Neuron (in vitro differentiated cells): ENCODE data around the gene SCGB1C1.
"Not testable (repeated sequence)": the region's sequence is repeated elsewhere in the genome, so short reads cannot be mapped to it uniquely, and the experiment has no call there.

Experiments used
- H2AFZ ChIP-seq: one replicate; pipeline ENCODE4 v1.6.1; 2013; ENCODE audit warnings: low read depth, mild to moderate bottlenecking, inconsistent platforms, low read length, moderate library complexity
- H3K27me3 ChIP-seq: one replicate; pipeline ENCODE4 v1.6.1; 2013; ENCODE audit warnings: low read length; ENCODE audit not compliant: insufficient read depth
- H3K36me3 ChIP-seq: one replicate; pipeline ENCODE4 v1.6.1; 2013; ENCODE audit warnings: low read length; ENCODE audit not compliant: insufficient read depth
- H3K4me1 ChIP-seq: one replicate; pipeline ENCODE4 v1.6.1; 2013; ENCODE audit warnings: low read length; ENCODE audit not compliant: insufficient read depth
- H3K4me3 ChIP-seq: 2 replicates; pipeline ENCODE4 v1.5.1; 2013; ENCODE audit warnings: mild to moderate bottlenecking, low read length, moderate library complexity
- H3K9me3 ChIP-seq: one replicate; pipeline ENCODE4 v1.6.1; 2013; ENCODE audit warnings: low read length

The SCGB1C1 gene

GRCh38 chr11:217704-218103 lies 24.8 kb downstream of the SCGB1C1 start:
- Histone ChIP-seq H3K9me3 (no peaks in the 10 kb centered on the region), H3K4me3 (no peak overlapping the region), H3K4me1 (no peaks in the 10 kb centered on the region), H3K36me3 (peaks cover 46% of the 10 kb centered on the region), H3K27me3 (no peaks in the 10 kb centered on the region), H2AFZ (no peak overlapping the region)

DNA sequence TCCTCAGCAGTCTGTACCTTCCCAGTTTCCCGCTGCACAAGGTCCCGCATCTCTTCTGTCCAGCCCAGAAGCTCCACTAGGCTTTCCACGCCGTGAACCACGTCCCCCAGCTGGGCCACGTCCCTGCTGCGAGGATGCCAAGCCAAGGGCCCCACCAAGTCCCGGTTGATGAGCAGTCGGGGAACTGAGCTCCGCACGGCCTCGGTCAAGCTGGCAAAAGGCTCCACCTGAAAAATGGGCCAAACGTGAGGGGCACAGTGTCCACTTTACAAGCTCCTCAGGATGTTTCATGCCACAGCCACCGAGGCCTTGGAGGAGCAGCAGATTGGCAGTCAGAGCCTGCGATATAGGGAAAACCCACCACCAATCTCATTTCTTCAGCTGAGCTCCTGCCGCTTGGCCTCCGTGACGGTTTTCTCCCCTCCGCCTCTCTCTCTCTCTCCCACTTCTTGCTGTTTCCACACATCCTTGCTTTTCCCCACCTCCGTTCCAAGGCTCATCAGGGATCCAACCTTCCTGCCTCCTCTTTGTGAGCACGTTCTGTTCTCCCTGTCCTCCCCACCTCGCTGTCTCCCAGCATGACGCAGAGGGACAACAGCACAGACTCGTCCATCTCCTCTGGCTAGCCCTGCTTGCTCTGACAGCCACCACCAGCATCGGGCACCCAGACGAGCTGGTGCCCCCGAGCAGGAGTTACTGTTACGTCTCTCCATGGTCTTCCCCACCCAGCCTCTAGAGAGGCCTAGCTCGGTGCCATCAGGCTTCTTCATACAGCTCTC lies 26.1 kb downstream of the SCGB1C1 start:
- H3K4me1 ChIP-seq, result no peaks in the 10 kb centered on the region
- H3K9me3 ChIP-seq, result no peaks in the 10 kb centered on the region
- H3K36me3 ChIP-seq, result peaks cover 40% of the 10 kb centered on the region
- no peak overlapping the region for H2AFZ ChIP-seq
- H3K4me3 ChIP-seq, result no peak overlapping the region
- no peaks in the 10 kb centered on the region for H3K27me3 ChIP-seq

DNA sequence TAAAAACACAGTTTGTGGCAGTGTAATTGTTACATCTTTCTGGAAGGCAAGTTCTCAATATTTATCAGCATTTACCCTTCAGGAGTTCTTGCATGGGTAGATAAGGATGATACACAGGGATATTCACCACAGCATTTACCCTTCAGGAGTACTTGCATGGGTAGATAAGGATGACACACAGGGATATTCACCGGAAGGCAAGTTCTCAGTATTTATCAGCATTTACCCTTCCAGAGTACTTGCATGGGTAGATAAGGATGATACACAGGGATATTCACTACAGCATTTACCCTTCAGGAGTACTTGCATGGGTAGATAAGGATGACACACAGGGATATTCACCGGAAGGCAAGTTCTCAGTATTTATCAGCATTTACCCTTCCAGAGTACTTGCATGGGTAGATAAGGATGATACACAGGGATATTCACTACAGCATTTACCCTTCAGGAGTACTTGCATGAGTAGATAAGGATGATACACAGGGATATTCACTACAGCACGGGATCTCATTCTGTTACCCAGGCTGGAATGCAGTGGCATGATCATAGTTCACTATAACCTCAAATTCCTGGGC lies 27.9 kb downstream of the SCGB1C1 start:
- H3K36me3 ChIP-seq, result peaks cover 24% of the 10 kb centered on the region
- not testable (repeated sequence) for H3K27me3 ChIP-seq, H3K4me1 ChIP-seq, H3K9me3 ChIP-seq, H2AFZ ChIP-seq, H3K4me3 ChIP-seq

DNA sequence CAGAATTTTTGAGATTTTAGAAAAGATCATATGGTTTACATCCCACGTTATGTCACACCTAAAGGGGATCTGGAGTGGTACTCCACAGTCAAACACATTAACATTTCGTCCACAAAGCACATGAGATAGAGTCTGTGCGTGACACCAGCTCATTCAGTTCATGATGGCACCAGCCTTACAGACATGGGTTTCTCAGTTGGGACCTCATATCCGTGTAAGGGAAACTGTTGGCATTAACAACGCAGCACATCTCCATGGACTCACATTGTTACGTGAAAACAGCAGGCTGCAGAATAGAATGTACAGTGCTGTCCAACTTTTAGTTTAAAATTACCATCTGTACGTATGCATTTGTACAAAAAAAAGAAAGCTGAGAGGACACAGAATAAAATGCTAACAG lies 28.7 kb downstream of the SCGB1C1 start:
- Histone ChIP-seq H3K4me1 (no peaks in the 10 kb centered on the region), H2AFZ (no peak overlapping the region), H3K36me3 (peaks cover 24% of the 10 kb centered on the region), H3K4me3 (no peak overlapping the region), H3K9me3 (no peaks in the 10 kb centered on the region), H3K27me3 (no peaks in the 10 kb centered on the region)

DNA sequence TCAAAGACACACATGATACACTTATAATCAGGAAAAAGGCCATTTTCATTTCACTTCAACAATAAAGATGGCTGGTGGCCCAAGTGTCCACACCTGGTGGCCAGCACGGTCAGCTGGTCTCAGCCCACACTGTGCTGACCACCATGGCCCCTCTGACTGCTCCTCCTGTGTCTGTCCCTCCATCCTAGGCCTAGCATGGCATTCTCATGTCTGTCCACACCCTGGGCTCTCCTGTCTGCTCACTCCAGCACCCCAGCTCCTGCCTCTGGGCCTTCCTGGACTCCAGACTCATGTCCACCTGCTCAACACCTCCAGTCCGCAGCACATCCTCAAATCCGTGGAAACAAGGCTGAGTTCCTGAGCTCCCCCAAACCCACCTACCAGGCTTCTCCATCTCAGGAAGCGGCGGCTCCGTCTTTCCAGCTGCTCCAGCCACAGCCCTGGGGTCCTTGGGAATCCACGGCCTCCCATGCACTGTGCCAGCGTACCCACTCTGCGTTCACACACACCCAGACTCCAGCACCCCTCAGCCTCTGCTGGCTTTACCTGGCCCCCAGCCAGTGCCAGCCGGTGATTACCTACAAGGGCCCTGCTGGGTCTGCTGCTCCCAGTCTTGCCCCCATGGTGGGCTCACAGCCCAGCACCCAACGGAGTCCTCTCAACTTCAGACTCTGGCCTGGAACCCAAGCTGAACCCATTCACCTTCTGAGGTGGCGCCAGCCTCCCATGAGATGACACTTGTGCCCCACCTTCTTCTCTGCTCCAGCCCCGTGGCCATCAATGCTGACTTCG lies 29.3 kb downstream of the SCGB1C1 start:
- Histone ChIP-seq H3K4me1 (no peaks in the 10 kb centered on the region), H2AFZ (no peak overlapping the region), H3K27me3 (no peaks in the 10 kb centered on the region), H3K36me3 (peaks cover 22% of the 10 kb centered on the region), H3K9me3 (no peaks in the 10 kb centered on the region), H3K4me3 (no peak overlapping the region)

GRCh38 chr11:223026-223789 lies 30.3 kb downstream of the SCGB1C1 start:
- H3K4me3 ChIP-seq, result no peak overlapping the region
- H3K4me1 ChIP-seq, result no peaks in the 10 kb centered on the region
- H3K9me3 ChIP-seq, result no peaks in the 10 kb centered on the region
- no peak overlapping the region for H2AFZ ChIP-seq
- peaks cover 22% of the 10 kb centered on the region for H3K36me3 ChIP-seq
- no peaks in the 10 kb centered on the region for H3K27me3 ChIP-seq

GRCh38 chr11:223884-224283 lies 31.0 kb downstream of the SCGB1C1 start:
- H3K4me1 ChIP-seq, result no peaks in the 10 kb centered on the region
- no peaks in the 10 kb centered on the region for H3K27me3 ChIP-seq
- H3K4me3 ChIP-seq, result no peak overlapping the region
- peaks cover 20% of the 10 kb centered on the region for H3K36me3 ChIP-seq
- no peaks in the 10 kb centered on the region for H3K9me3 ChIP-seq
- no peak overlapping the region for H2AFZ ChIP-seq

- Histone ChIP-seq H3K27me3 (no peaks in the 10 kb centered on the region), H3K36me3 (peaks cover 22% of the 10 kb centered on the region), H2AFZ (no peak overlapping the region), H3K9me3 (no peaks in the 10 kb centered on the region), H3K4me3 (no peak overlapping the region), H3K4me1 (no peaks in the 10 kb centered on the region)
Measured at GRCh38 chr11:224424-224823, 31.5 kb downstream of the SCGB1C1 start.

GRCh38 chr11:225734-226453 lies 33.0 kb downstream of the SCGB1C1 start:
- peaks cover 31% of the 10 kb centered on the region for H3K36me3 ChIP-seq

DNA sequence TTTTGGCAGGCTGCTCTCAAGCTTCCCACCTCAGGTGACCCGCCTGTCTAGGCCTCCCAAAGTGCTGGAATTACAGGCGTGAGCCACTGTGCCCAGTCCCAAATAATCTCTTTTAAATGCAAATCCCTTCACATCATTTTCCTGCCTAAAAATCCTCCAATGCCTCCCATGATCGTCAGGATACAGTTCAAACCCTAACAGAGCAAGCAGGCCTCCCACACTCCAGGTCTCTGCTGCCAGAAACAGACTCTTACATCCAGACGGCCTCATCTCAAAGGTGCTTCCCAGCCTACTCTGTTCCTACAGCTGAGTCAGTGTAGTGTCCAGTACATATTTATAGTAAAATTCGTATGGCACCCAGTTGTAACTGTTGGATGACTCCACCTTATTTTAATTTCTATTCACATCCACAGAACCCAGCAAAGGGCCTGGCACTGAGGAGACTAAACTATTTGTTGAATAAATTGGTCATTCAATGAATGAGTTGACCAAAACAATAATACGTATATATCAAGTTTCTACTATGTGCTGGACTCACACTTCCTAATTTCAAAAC lies 35.0 kb downstream of the SCGB1C1 start:
- Histone ChIP-seq H3K27me3 (no peaks in the 10 kb centered on the region), H3K4me3 (no peak overlapping the region), H3K36me3 (peaks cover 22% of the 10 kb centered on the region), H3K4me1 (no peaks in the 10 kb centered on the region), H2AFZ (no peak overlapping the region), H3K9me3 (no peaks in the 10 kb centered on the region)

More at GRCh38 chr11:225734-226453, 33.0 kb downstream of the SCGB1C1 start:
- no peaks in the 10 kb centered on the region for H3K4me1 ChIP-seq
- no peaks in the 10 kb centered on the region for H3K27me3 ChIP-seq
- no peaks in the 10 kb centered on the region for H3K9me3 ChIP-seq
- no peak overlapping the region for H2AFZ ChIP-seq
- no peak overlapping the region for H3K4me3 ChIP-seq

DNA sequence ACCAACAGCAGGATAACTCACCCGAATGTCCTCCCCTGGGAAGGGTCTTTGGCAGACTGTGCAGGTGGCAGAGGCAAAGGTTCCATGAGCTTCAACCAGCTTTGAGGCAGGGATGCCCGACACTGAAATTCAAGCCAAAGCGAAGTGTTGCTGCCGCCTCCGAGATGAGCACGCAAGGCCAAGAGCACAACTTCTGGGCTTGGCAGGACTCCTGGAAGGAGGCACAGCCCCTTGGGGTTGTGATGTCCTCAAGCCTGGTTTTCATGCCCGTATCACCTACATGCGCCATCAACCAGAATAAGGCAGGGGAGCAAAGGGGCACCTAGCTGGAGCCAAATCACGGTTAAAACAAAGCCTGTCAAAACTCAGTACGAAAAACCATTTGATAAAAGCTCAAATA lies 37.6 kb downstream of the SCGB1C1 start:
- H2AFZ ChIP-seq, result no peak overlapping the region
- peaks cover 6% of the 10 kb centered on the region for H3K4me1 ChIP-seq
- no peaks in the 10 kb centered on the region for H3K27me3 ChIP-seq
- peaks cover 19% of the 10 kb centered on the region for H3K36me3 ChIP-seq
- H3K9me3 ChIP-seq, result no peaks in the 10 kb centered on the region
- no peak overlapping the region for H3K4me3 ChIP-seq
